Activated B cell treated with CpG ODN at 0.5 μM for 24 hours (primary cell): ENCODE results near the gene USH2A. TPM values are rescaled to one million over a fixed set of nuclear protein-coding genes. Genes with fewer than 3 reads are reported as not detected.

Source experiments
- ATAC-seq: fragments of 200-7000 bp; cut with Tn5 transposase; one replicate; pipeline ENCODE4 v1.10.0; 2021; ENCODE audit warnings: low read depth, mild to moderate bottlenecking, moderate library complexity
- CTCF ChIA-PET: fragments of 350-600 bp; sonication (Branson Sonifier 250); formaldehyde crosslinking; loops from one replicate; lab custom pipeline; 2021; ENCODE audit warnings: antibody characterized with exemption; lab: Charles Lee
- POLR2A ChIA-PET: fragments of 350-600 bp; sonication (Branson Sonifier 250); formaldehyde crosslinking; loops from one replicate; lab custom pipeline; 2021; ENCODE audit warnings: antibody characterized with exemption; lab: Charles Lee
- DNase-seq: peaks from one replicate; pipeline ENCODE4 v3.0.0; 2022
- H3K27ac Mint-ChIP-seq: one replicate; pipeline ENCODE4 v1.8.0; 2020; ENCODE audit warnings: mixed read lengths
- H3K27me3 Mint-ChIP-seq: one replicate; pipeline ENCODE4 v1.8.0; 2021; ENCODE audit warnings: mixed read lengths
- H3K36me3 Mint-ChIP-seq: one replicate; pipeline ENCODE4 v1.8.0; 2021; ENCODE audit warnings: low read depth, mixed read lengths
- H3K4me1 Mint-ChIP-seq: one replicate; pipeline ENCODE4 v1.8.0; 2021; ENCODE audit warnings: mixed read lengths
- H3K4me3 Mint-ChIP-seq: one replicate; pipeline ENCODE4 v1.8.0; 2020; ENCODE audit warnings: mild to moderate bottlenecking, mixed read lengths
- H3K9me3 Mint-ChIP-seq: one replicate; pipeline ENCODE4 v1.8.0; 2020; ENCODE audit warnings: mixed read lengths
- CTCF ChIP-seq: fragments of 200-600 bp; IDR thresholded peaks from one replicate; pipeline ENCODE4 v1.8.0; 2022; ENCODE audit warnings: antibody characterized with exemption, mild to moderate bottlenecking
- intact Hi-C: fragments of 100-400 bp; cut with micrococcal nuclease; formaldehyde crosslinking; loops from one replicate; pipeline ENCODE4 v1.15.1; 2024
- total RNA-seq: library from RNA; stranded (reverse); gene quantifications from 2 replicates; pipeline ENCODE4 v1.2.3, GENCODE V29; 2022

USH2A gene
- total RNA-seq, 1 donor from 2014 or later: not detected

- ATAC-seq: no peak
- POLR2A ChIA-PET: no interaction called here
- Mint-ChIP-seq H3K27me3 (no peaks in the 10 kb centered on the region), H3K9me3 (no peaks in the 10 kb centered on the region), H3K4me3 (no peak overlapping the region), H3K4me1 (no peaks in the 10 kb centered on the region), H3K27ac (no peak overlapping the region), H3K36me3 (no peaks in the 10 kb centered on the region)
- intact Hi-C loops: no loop called here
- no peak for DNase-seq
- no peak for TF ChIP-seq CTCF
- CTCF ChIA-PET: no interaction called here
These were observed 523.3 kb downstream of the USH2A start for GRCh38 chr1:215899901-215900300.

- H3K4me1 Mint-ChIP-seq: no peaks in the 10 kb centered on the region
- DNase-seq (no peak), ATAC-seq (no peak)
- H3K27me3 Mint-ChIP-seq: no peaks in the 10 kb centered on the region
- CTCF ChIA-PET: no interaction called here
- intact Hi-C loops: no loop called here
- H3K27ac Mint-ChIP-seq: no peak overlapping the region
- no peak overlapping the region for H3K4me3 Mint-ChIP-seq
- H3K36me3 Mint-ChIP-seq: no peaks in the 10 kb centered on the region
- TF ChIP-seq CTCF: no peak
- POLR2A ChIA-PET: no interaction called here
- H3K9me3 Mint-ChIP-seq: no peaks in the 10 kb centered on the region
These were observed 527.4 kb downstream of the USH2A start for GRCh38 chr1:215895893-215896292.

GRCh38 chr1:215895276-215895675 lies 528.0 kb downstream of the USH2A start:
- H3K27me3 Mint-ChIP-seq: no peaks in the 10 kb centered on the region
- no peak for TF ChIP-seq CTCF
- ChIA-PET CTCF (no interaction called here), POLR2A (no interaction called here)
- no peaks in the 10 kb centered on the region for H3K4me1 Mint-ChIP-seq
- H3K27ac Mint-ChIP-seq: no peak overlapping the region
- no peak for ATAC-seq
- intact Hi-C loops: no loop called here
- no peak overlapping the region for H3K4me3 Mint-ChIP-seq
- no peaks in the 10 kb centered on the region for H3K9me3 Mint-ChIP-seq
- H3K36me3 Mint-ChIP-seq: no peaks in the 10 kb centered on the region
- no peak for DNase-seq

- no peaks in the 10 kb centered on the region for H3K4me1 Mint-ChIP-seq
- POLR2A ChIA-PET: no interaction called here
- CTCF ChIA-PET: no interaction called here
These were observed 528.6 kb downstream of the USH2A start for GRCh38 chr1:215894617-215895016.

GRCh38 chr1:215891266-215892057 lies 531.8 kb downstream of the USH2A start:
- DNase-seq: no peak
- Mint-ChIP-seq H3K4me3 (no peak overlapping the region), H3K9me3 (no peaks in the 10 kb centered on the region), H3K27me3 (no peaks in the 10 kb centered on the region), H3K36me3 (no peaks in the 10 kb centered on the region), H3K4me1 (no peaks in the 10 kb centered on the region), H3K27ac (no peak overlapping the region)
- no peak for ATAC-seq
- CTCF ChIA-PET: no interaction called here
- POLR2A ChIA-PET: no interaction called here
- TF ChIP-seq CTCF: no peak
- intact Hi-C loops: no loop called here

More at GRCh38 chr1:215894617-215895016, 528.6 kb downstream of the USH2A start:
- no peak for ATAC-seq
- Mint-ChIP-seq H3K27me3 (no peaks in the 10 kb centered on the region), H3K36me3 (no peaks in the 10 kb centered on the region), H3K9me3 (no peaks in the 10 kb centered on the region), H3K27ac (no peak overlapping the region), H3K4me3 (no peak overlapping the region)
- no peak for TF ChIP-seq CTCF
- intact Hi-C loops: no loop called here
- DNase-seq: no peak
